Neural progenitor cell (in vitro differentiated cells): ENCODE results near the gene PKD1. TPM values are rescaled to one million over a fixed set of nuclear protein-coding genes. Genes with fewer than 3 reads are reported as not detected.

Source experiments
- DNase-seq: peaks from one replicate; pipeline ENCODE4 v3.0.0-alpha.2; 2016; ENCODE audit warnings: low spot score
- H2AFZ ChIP-seq: fragments of 200-600 bp; sonication (generic); replicated peaks from 2 replicates; pipeline ENCODE4 v1.6.1; 2016; ENCODE audit warnings: antibody characterized with exemption
- H3F3A ChIP-seq: fragments of 200-600 bp; sonication (generic); 2 replicates; pipeline ENCODE4 v1.6.1; 2016; ENCODE audit warnings: antibody characterized with exemption, low read depth
- H3K27ac ChIP-seq: fragments of 200-600 bp; sonication (generic); 2 replicates; pipeline ENCODE4 v1.5.1; 2016; ENCODE audit warnings: mild to moderate bottlenecking
- H3K27me3 ChIP-seq: fragments of 200-600 bp; sonication (generic); 2 replicates; pipeline ENCODE4 v1.6.1; 2016; ENCODE audit warnings: mild to moderate bottlenecking, moderate library complexity
- H3K36me3 ChIP-seq: fragments of 200-600 bp; sonication (generic); 2 replicates; pipeline ENCODE4 v1.5.1; 2016
- H3K4me1 ChIP-seq: fragments of 200-600 bp; sonication (generic); 2 replicates; pipeline ENCODE4 v1.6.1; 2016; ENCODE audit warnings: mixed run types
- H3K4me2 ChIP-seq: fragments of 200-600 bp; sonication (generic); 2 replicates; pipeline ENCODE4 v1.6.1; 2016
- H3K4me3 ChIP-seq: fragments of 200-600 bp; sonication (generic); 2 replicates; pipeline ENCODE4 v1.5.1; 2016
- H3K79me2 ChIP-seq: fragments of 200-600 bp; sonication (generic); 2 replicates; pipeline ENCODE4 v1.6.1; 2016; ENCODE audit warnings: low read depth
- H3K9ac ChIP-seq: fragments of 200-600 bp; sonication (generic); 2 replicates; pipeline ENCODE4 v1.6.1; 2016
- H3K9me3 ChIP-seq: fragments of 200-600 bp; sonication (generic); 2 replicates; pipeline ENCODE4 v1.5.1; 2016; ENCODE audit warnings: low read depth
- H4K20me1 ChIP-seq: fragments of 200-600 bp; sonication (generic); 2 replicates; pipeline ENCODE4 v1.6.1; 2016; ENCODE audit warnings: low read depth
- H3K27ac Mint-ChIP-seq: 3 replicates; pipeline ENCODE4 v1.8.0; 2021; ENCODE audit warnings: mixed read lengths
- H3K27me3 Mint-ChIP-seq: 2 replicates; pipeline ENCODE4 v1.8.0; 2022; ENCODE audit warnings: low read depth, mild to moderate bottlenecking, inconsistent platforms, moderate library complexity, mixed read lengths; ENCODE audit not compliant: insufficient read depth
- H3K36me3 Mint-ChIP-seq: 3 replicates; pipeline ENCODE4 v1.8.0; 2021; ENCODE audit warnings: mixed read lengths
- H3K4me1 Mint-ChIP-seq: 3 replicates; pipeline ENCODE4 v1.8.0; 2021; ENCODE audit warnings: mixed read lengths
- H3K4me3 Mint-ChIP-seq: 3 replicates; pipeline ENCODE4 v1.8.0; 2021; ENCODE audit warnings: mild to moderate bottlenecking, moderate library complexity, mixed read lengths
- H3K9me3 Mint-ChIP-seq: 3 replicates; pipeline ENCODE4 v1.8.0; 2020; ENCODE audit warnings: mixed read lengths
- CTCF ChIP-seq: fragments of 200-600 bp; sonication (generic); IDR thresholded peaks from 2 replicates; pipeline ENCODE4 v1.5.1; 2017; ENCODE audit warnings: antibody characterized with exemption, mild to moderate bottlenecking
- EZH2 ChIP-seq: fragments of 200-600 bp; sonication (generic); IDR thresholded peaks from 2 replicates; pipeline ENCODE4 v1.6.1; 2017; ENCODE audit warnings: antibody characterized with exemption, mild to moderate bottlenecking, moderate library complexity
- EZH2phosphoT487 ChIP-seq: fragments of 200-600 bp; sonication (generic); IDR thresholded peaks from 2 replicates; pipeline ENCODE4 v1.6.1; 2017; ENCODE audit warnings: antibody characterized with exemption
- microRNA counts: library from miRNA; unstranded; fragments of <30 nt; microRNA quantifications from one replicate; lab custom pipeline; 2016
- microRNA-seq: library from miRNA; unstranded; fragments of <30 nt; microRNA quantifications from one replicate; pipeline ENCODE4, GENCODE V29; 2016
- small RNA-seq: library from RNA; depleted of rRNA; stranded (forward); fragments of <200 nt; gene quantifications from one replicate; pipeline ENCODE3, GENCODE V24; 2015
- total RNA-seq: library from RNA; depleted of rRNA; stranded (reverse); fragments of >200 nt; gene quantifications from 2 replicates; pipeline ENCODE4 v1.2.3, GENCODE V29; 2015; ENCODE audit warnings: low replicate concordance

The PKD1 gene
- total RNA-seq, 1 donor from 2014 or later: 16.9 TPM

GRCh38 chr16:2040787-2041522 is 94.7 kb downstream of the PKD1 start:
- H3K27ac Mint-ChIP-seq: no peak overlapping the region
- no peak overlapping the region for H3K9ac ChIP-seq
- H3K27ac ChIP-seq: no peak overlapping the region

GRCh38 chr16:2040041-2040786 is 95.5 kb downstream of the PKD1 start:
- Histone ChIP-seq H3K27ac (no peak overlapping the region), H3K27me3 (no peaks in the 10 kb centered on the region), H3K9ac (no peak overlapping the region), H3F3A (no peaks in the 10 kb centered on the region), H3K79me2 (no peaks in the 10 kb centered on the region), H3K4me3 (no peak overlapping the region), H3K4me2 (no peak overlapping the region), H2AFZ (no peak overlapping the region), H3K4me1 (peaks cover 6% of the 10 kb centered on the region), H3K9me3 (no peaks in the 10 kb centered on the region), H3K36me3 (no peaks in the 10 kb centered on the region), H4K20me1 (no peaks in the 10 kb centered on the region)
- Mint-ChIP-seq H3K36me3 (no peaks in the 10 kb centered on the region), H3K27ac (no peak overlapping the region), H3K4me1 (peaks cover 3% of the 10 kb centered on the region), H3K9me3 (no peaks in the 10 kb centered on the region), H3K4me3 (no peak overlapping the region), H3K27me3 (peaks cover 2% of the 10 kb centered on the region)
- DNase-seq: no peak
- TF ChIP-seq EZH2phosphoT487 (no peak), CTCF (no peak), EZH2 (no peak)

More at GRCh38 chr16:2040787-2041522, 94.7 kb downstream of the PKD1 start:
- no peaks in the 10 kb centered on the region for H3K9me3 ChIP-seq
- Mint-ChIP-seq H3K9me3 (no peaks in the 10 kb centered on the region), H3K4me1 (peaks cover 3% of the 10 kb centered on the region), H3K27me3 (peaks cover 2% of the 10 kb centered on the region), H3K36me3 (no peaks in the 10 kb centered on the region), H3K4me3 (no peak overlapping the region)
- H3K4me2 ChIP-seq: no peak overlapping the region
- no peaks in the 10 kb centered on the region for H3K79me2 ChIP-seq
- no peak overlapping the region for H3K4me3 ChIP-seq
- no peak for TF ChIP-seq EZH2
- TF ChIP-seq CTCF: no peak
- no peak for TF ChIP-seq EZH2phosphoT487
- no peaks in the 10 kb centered on the region for H3K27me3 ChIP-seq
- H2AFZ ChIP-seq: no peak overlapping the region
- no peak for DNase-seq
- peaks cover under 1% of the 10 kb centered on the region for H3K4me1 ChIP-seq
- H3F3A ChIP-seq: no peaks in the 10 kb centered on the region
- H4K20me1 ChIP-seq: no peaks in the 10 kb centered on the region
- no peaks in the 10 kb centered on the region for H3K36me3 ChIP-seq

GRCh38 chr16:2039274-2040031 is 96.2 kb downstream of the PKD1 start:
- no peaks in the 10 kb centered on the region for H3K36me3 Mint-ChIP-seq
- Histone ChIP-seq H3K4me1 (peaks cover 6% of the 10 kb centered on the region), H3F3A (no peaks in the 10 kb centered on the region), H3K27ac (no peak overlapping the region), H3K79me2 (no peaks in the 10 kb centered on the region), H3K36me3 (no peaks in the 10 kb centered on the region), H3K4me2 (no peak overlapping the region), H3K4me3 (no peak overlapping the region), H2AFZ (no peak overlapping the region), H4K20me1 (no peaks in the 10 kb centered on the region), H3K27me3 (no peaks in the 10 kb centered on the region), H3K9ac (no peak overlapping the region), H3K9me3 (no peaks in the 10 kb centered on the region)
- no peak for DNase-seq
- no peak for TF ChIP-seq EZH2phosphoT487
- TF ChIP-seq EZH2: no peak
- no peak for TF ChIP-seq CTCF
- peaks cover 3% of the 10 kb centered on the region for H3K4me1 Mint-ChIP-seq
- peak overlapping the region; percentile 10 for H3K4me3 Mint-ChIP-seq
- H3K9me3 Mint-ChIP-seq: no peaks in the 10 kb centered on the region
- H3K27ac Mint-ChIP-seq: peak overlapping the region; percentile 53
- peaks cover 2% of the 10 kb centered on the region for H3K27me3 Mint-ChIP-seq

MicroRNA genes within 50 kb of the gene (microRNA counts, 767-probe panel; counts per million panel counts)
- microRNA hsa-miR-1225-3p (lab: Ali Mortazavi, UCI) (460 counts per million, percentile 90 among the panel's probes with 10 or more counts), microRNA hsa-miR-1225-5p (lab: Ali Mortazavi, UCI) (460 counts per million, percentile 90 among the panel's probes with 10 or more counts), microRNA hsa-miR-3180 (lab: Ali Mortazavi, UCI) (460 counts per million, percentile 90 among the panel's probes with 10 or more counts), microRNA hsa-miR-4516 (lab: Ali Mortazavi, UCI) (460 counts per million, percentile 90 among the panel's probes with 10 or more counts)

Small RNA genes lying within 50 kb of the gene (microRNA-seq; reads per million reads assigned to microRNA genes)
- gene MIR1225 (not detected), gene MIR3180-5 (not detected), gene MIR4516 (not detected), gene MIR6511B1 (not detected)

Small RNA genes lying within 50 kb of the gene (small RNA-seq; reads per million reads assigned to genes)
- gene MIR1225 (not detected), gene MIR3180-5 (not detected), gene MIR4516 (not detected), gene RF00019 (not detected), gene SNORD60 (not detected)

Other genes starting within 250 kb of the PKD1 start
- gene HS3ST6, start 217.5 kb downstream of the PKD1 start, total RNA-seq: 1.1 TPM in 1 of 2 replicates, not detected in the other
- gene MSRB1, start 192.7 kb downstream of the PKD1 start, total RNA-seq: 19.4 and 26.9 TPM in 2 replicates
- gene RPL3L, start 181.2 kb downstream of the PKD1 start, total RNA-seq: not detected in 2 replicates
- gene NDUFB10, start 176.4 kb downstream of the PKD1 start, total RNA-seq: 155 and 160 TPM in 2 replicates
- gene RPS2, start 171.1 kb downstream of the PKD1 start, total RNA-seq: 3,079 and 5,348 TPM in 2 replicates
- not detected in 2 replicates for gene RNF151, start 169.0 kb downstream of the PKD1 start, total RNA-seq
- 30.7 and 47.6 TPM in 2 replicates for gene TBL3, start 163.8 kb downstream of the PKD1 start, total RNA-seq
- not detected in 2 replicates for gene NOXO1, start 154.4 kb downstream of the PKD1 start, total RNA-seq
- gene GFER, start 151.7 kb downstream of the PKD1 start, total RNA-seq: 35.1 and 35.5 TPM in 2 replicates
- 4.4 and 8.7 TPM in 2 replicates for gene SYNGR3, start 145.9 kb downstream of the PKD1 start, total RNA-seq
- 12.7 and 31.2 TPM in 2 replicates for gene ZNF598, start 126.1 kb downstream of the PKD1 start, total RNA-seq
- 0.99 TPM in 1 of 2 replicates, not detected in the other for gene NPW, start 116.1 kb downstream of the PKD1 start, total RNA-seq
- 3.0 and 9.1 TPM in 2 replicates for gene NHERF2, start 109.0 kb downstream of the PKD1 start, total RNA-seq
- 26.3 and 43.6 TPM in 2 replicates for gene NTHL1, start 88.1 kb downstream of the PKD1 start, total RNA-seq
- 55.1 and 63.4 TPM in 2 replicates for gene TSC2, start 87.9 kb downstream of the PKD1 start, total RNA-seq
- gene RAB26, start 12.7 kb upstream of the PKD1 start, total RNA-seq: 2.1 and 4.4 TPM in 2 replicates
- 24.1 and 63.6 TPM in 2 replicates for gene TRAF7, start 19.9 kb upstream of the PKD1 start, total RNA-seq
- gene CASKIN1, start 60.7 kb upstream of the PKD1 start, total RNA-seq: 1.6 and 9.0 TPM in 2 replicates
- 24.9 and 89.0 TPM in 2 replicates for gene MLST8, start 69.6 kb upstream of the PKD1 start, total RNA-seq
- 5.2 and 14.5 TPM in 2 replicates for gene BRICD5, start 75.0 kb upstream of the PKD1 start, total RNA-seq
- 13.3 and 42.9 TPM in 2 replicates for gene PGP, start 78.9 kb upstream of the PKD1 start, total RNA-seq
- 7.4 and 37.7 TPM in 2 replicates for gene E4F1, start 87.7 kb upstream of the PKD1 start, total RNA-seq
- 0.21 and 1.6 TPM in 2 replicates for gene DNASE1L2, start 100.5 kb upstream of the PKD1 start, total RNA-seq
- 39.7 and 85.6 TPM in 2 replicates for gene ECI1, start 115.7 kb upstream of the PKD1 start, total RNA-seq
- 176 and 284 TPM in 2 replicates for gene RNPS1, start 132.2 kb upstream of the PKD1 start, total RNA-seq
- 9.7 and 10.8 TPM in 2 replicates for gene ABCA3, start 204.8 kb upstream of the PKD1 start, total RNA-seq